SK-N-SH treated with all-trans-retinoic acid at 6 μM for 48 hours (cell line): ENCODE measurements around the gene APOB.
A peak's percentile ranks its signal among the peaks of the same experiment; 100 is the strongest.

Experiments used
- ATAC-seq: fragments of 200-7000 bp; cut with Tn5 transposase; 3 replicates; pipeline ENCODE4 v1.9.1; 2020; ENCODE audit warnings: mild to moderate bottlenecking, moderate library complexity
- ARNTL ChIP-seq: fragments of 450-650 bp; formaldehyde crosslinking; IDR thresholded peaks from 2 replicates; pipeline ENCODE4 v1.5.0; 2020; ENCODE audit warnings: low read depth, mild to moderate bottlenecking, moderate library complexity, borderline replicate concordance
- BACH2 ChIP-seq: fragments of 250-450 bp; sonication (Bioruptor Pico); IDR thresholded peaks from 2 replicates; pipeline ENCODE4 v1.9.0; 2021; ENCODE audit warnings: mild to moderate bottlenecking, borderline replicate concordance
- CSDC2 ChIP-seq: fragments of 250-450 bp; sonication (Bioruptor Pico); IDR thresholded peaks from 2 replicates; pipeline ENCODE4 v1.5.0; 2020; ENCODE audit warnings: mild to moderate bottlenecking, moderate library complexity
- ESRRG ChIP-seq: fragments of 250-450 bp; sonication (Bioruptor Pico); IDR thresholded peaks from 2 replicates; pipeline ENCODE4 v1.6.1; 2021; ENCODE audit warnings: mild to moderate bottlenecking
- GLIS3 ChIP-seq: fragments of 250-450 bp; sonication (Bioruptor Pico); IDR thresholded peaks from 2 replicates; pipeline ENCODE4 v1.5.0; 2020; ENCODE audit warnings: mild to moderate bottlenecking, moderate library complexity
- OSR1 ChIP-seq: fragments of 250-450 bp; sonication (Bioruptor Pico); IDR thresholded peaks from 2 replicates; pipeline ENCODE4 v1.8.0; 2022; ENCODE audit warnings: moderate library complexity, mild to moderate bottlenecking, inconsistent platforms
- PPARA ChIP-seq: fragments of 250-450 bp; sonication (Bioruptor Pico); IDR thresholded peaks from 2 replicates; pipeline ENCODE4 v1.5.0; 2020; ENCODE audit warnings: mild to moderate bottlenecking, borderline replicate concordance
- RARB ChIP-seq: fragments of 250-450 bp; sonication (Bioruptor Pico); IDR thresholded peaks from 2 replicates; pipeline ENCODE4 v1.8.0; 2021; ENCODE audit warnings: mild to moderate bottlenecking, moderate library complexity
- SNAI2 ChIP-seq: fragments of 250-450 bp; sonication (Bioruptor Pico); IDR thresholded peaks from 2 replicates; pipeline ENCODE4 v1.5.0; 2020; ENCODE audit warnings: mild to moderate bottlenecking, moderate library complexity
- TCF4 ChIP-seq: fragments of 250-450 bp; sonication (Bioruptor Pico); IDR thresholded peaks from 2 replicates; pipeline ENCODE4 v1.8.0; 2021; ENCODE audit warnings: mild to moderate bottlenecking, moderate library complexity, borderline replicate concordance
- TOX ChIP-seq: fragments of 250-450 bp; sonication (Bioruptor Pico); IDR thresholded peaks from 2 replicates; pipeline ENCODE4 v1.8.0; 2021; ENCODE audit warnings: mild to moderate bottlenecking, moderate library complexity, borderline replicate concordance
- ZC3H10 ChIP-seq: fragments of 250-450 bp; sonication (Bioruptor Pico); IDR thresholded peaks from 2 replicates; pipeline ENCODE4 v1.5.1; 2021; ENCODE audit warnings: mild to moderate bottlenecking, moderate library complexity
- ZFP3 ChIP-seq: fragments of 250-450 bp; sonication (Bioruptor Pico); IDR thresholded peaks from 2 replicates; pipeline ENCODE4 v1.5.0; 2020; ENCODE audit warnings: mild to moderate bottlenecking, moderate library complexity
- ZNF565 ChIP-seq: fragments of 450-650 bp; formaldehyde crosslinking; conservative IDR thresholded peaks from 2 replicates; pipeline ENCODE4 v1.5.0; 2020; ENCODE audit warnings: low read depth, mild to moderate bottlenecking, moderate library complexity
- ZNF70 ChIP-seq: fragments of 450-650 bp; formaldehyde crosslinking; IDR thresholded peaks from 2 replicates; pipeline ENCODE4 v1.5.0; 2020; ENCODE audit warnings: mild to moderate bottlenecking, moderate library complexity
- TF ChIP-seq, protein P1 (sequence below): fragments of 250-450 bp; sonication (Bioruptor Pico); IDR thresholded peaks from 2 replicates; pipeline ENCODE4 v1.5.1; 2020; ENCODE audit warnings: low read depth, mild to moderate bottlenecking, moderate library complexity
- TF ChIP-seq, protein P2 (sequence below): fragments of 250-450 bp; sonication (Bioruptor Pico); IDR thresholded peaks from 2 replicates; pipeline ENCODE4 v1.5.0; 2020; ENCODE audit warnings: mild to moderate bottlenecking, moderate library complexity
- TF ChIP-seq, protein P3 (sequence below): fragments of 250-450 bp; sonication (Bioruptor Pico); IDR thresholded peaks from 2 replicates; pipeline ENCODE4 v1.8.0; 2020; ENCODE audit warnings: mild to moderate bottlenecking, moderate library complexity, borderline replicate concordance

Gene APOB

DNA sequence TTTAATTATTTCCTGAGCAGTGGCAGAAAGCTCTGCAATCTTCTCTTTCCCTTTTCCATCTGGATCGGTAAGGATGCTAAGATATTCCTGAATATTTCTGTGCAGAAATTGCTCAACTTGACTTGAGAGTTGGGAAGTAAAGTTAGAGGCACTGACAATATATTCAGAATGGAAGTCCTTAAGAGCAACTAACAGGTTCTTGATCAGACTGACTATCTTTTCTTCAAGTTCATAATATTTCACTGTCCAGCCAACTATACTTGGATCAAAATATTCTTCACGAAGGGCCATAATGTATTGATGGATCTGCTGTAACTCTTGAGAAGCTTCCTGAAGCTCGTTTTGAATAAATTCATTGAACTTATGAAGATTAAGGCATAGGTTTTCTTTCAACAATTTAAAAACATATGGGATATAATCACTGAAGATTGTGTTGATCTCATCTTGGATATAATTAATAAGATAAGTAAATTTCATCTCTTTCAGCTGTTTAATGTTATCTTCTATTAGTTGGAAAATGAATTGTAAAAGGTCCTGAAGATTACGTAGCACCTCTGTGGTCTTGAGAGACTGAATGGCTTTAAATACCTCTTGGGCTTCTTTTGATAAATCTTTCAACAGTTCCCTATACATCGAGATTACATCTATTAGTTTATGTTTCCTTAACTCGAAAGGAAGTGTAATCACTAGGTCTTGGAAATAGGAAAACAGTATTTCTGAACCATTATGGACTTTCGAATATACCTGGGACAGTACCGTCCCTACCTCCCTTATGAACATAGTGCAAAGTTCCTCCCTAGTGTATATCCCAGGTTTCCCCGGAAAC is 41.7 kb downstream of the APOB start:
- TF ChIP-seq, protein P1, sequence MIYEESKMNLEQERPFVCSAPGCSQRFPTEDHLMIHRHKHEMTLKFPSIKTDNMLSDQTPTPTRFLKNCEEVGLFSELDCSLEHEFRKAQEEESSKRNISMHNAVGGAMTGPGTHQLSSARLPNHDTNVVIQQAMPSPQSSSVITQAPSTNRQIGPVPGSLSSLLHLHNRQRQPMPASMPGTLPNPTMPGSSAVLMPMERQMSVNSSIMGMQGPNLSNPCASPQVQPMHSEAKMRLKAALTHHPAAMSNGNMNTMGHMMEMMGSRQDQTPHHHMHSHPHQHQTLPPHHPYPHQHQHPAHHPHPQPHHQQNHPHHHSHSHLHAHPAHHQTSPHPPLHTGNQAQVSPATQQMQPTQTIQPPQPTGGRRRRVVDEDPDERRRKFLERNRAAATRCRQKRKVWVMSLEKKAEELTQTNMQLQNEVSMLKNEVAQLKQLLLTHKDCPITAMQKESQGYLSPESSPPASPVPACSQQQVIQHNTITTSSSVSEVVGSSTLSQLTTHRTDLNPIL (CRISPR knock-in tag) = no peak
- TF ChIP-seq, protein P2, sequence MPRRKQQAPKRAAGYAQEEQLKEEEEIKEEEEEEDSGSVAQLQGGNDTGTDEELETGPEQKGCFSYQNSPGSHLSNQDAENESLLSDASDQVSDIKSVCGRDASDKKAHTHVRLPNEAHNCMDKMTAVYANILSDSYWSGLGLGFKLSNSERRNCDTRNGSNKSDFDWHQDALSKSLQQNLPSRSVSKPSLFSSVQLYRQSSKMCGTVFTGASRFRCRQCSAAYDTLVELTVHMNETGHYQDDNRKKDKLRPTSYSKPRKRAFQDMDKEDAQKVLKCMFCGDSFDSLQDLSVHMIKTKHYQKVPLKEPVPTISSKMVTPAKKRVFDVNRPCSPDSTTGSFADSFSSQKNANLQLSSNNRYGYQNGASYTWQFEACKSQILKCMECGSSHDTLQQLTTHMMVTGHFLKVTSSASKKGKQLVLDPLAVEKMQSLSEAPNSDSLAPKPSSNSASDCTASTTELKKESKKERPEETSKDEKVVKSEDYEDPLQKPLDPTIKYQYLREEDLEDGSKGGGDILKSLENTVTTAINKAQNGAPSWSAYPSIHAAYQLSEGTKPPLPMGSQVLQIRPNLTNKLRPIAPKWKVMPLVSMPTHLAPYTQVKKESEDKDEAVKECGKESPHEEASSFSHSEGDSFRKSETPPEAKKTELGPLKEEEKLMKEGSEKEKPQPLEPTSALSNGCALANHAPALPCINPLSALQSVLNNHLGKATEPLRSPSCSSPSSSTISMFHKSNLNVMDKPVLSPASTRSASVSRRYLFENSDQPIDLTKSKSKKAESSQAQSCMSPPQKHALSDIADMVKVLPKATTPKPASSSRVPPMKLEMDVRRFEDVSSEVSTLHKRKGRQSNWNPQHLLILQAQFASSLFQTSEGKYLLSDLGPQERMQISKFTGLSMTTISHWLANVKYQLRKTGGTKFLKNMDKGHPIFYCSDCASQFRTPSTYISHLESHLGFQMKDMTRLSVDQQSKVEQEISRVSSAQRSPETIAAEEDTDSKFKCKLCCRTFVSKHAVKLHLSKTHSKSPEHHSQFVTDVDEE (CRISPR knock-in tag) = no peak
- no peak for TF ChIP-seq ARNTL (CRISPR knock-in tag)
- no peak for TF ChIP-seq TCF4
- TF ChIP-seq SNAI2 (CRISPR knock-in tag) = no peak
- TF ChIP-seq GLIS3 (CRISPR knock-in tag) = no peak
- no peak for TF ChIP-seq ZFP3 (CRISPR knock-in tag)
- no peak for TF ChIP-seq RARB (CRISPR knock-in tag)
- no peak for TF ChIP-seq ZNF70 (CRISPR knock-in tag)
- TF ChIP-seq BACH2 (CRISPR knock-in tag) = no peak

DNA sequence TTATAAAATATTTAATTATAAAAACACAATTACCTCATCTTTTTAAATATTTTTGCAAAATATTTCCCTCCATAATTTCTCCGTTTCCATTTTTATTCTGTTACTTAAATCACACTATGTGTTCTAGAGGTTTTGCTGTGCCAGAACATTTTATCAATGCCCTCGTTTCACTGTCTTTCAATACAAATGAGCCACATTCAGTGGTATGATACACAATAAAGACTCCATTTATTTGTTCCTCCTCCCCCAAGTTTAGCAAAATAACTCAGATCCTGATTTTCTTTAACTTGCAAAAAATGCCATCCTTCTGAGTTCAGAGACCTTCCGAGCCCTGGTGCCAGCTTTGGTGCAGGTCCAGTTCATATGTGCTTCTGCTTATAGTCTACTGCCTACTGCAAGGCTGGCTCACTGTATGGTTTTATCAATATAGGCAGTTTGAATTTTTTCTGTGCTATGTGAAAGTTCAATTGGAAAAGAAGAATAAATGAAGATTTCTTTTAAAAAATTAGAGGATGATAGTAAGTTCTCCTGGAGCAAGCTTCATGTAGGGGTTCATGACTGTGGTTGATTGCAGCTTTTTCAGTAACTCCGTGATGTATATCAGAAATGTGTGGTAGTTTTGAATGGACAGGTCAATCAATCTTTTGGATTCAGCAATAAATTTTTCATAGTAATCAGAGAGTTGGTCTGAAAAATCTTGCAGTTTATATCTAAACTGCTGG is 42.5 kb downstream of the APOB start:
- TF ChIP-seq TOX (no peak), PPARA (CRISPR knock-in tag) (no peak), ZNF565 (CRISPR knock-in tag) (no peak), TCF4 (no peak), OSR1 (CRISPR knock-in tag) (no peak)
- TF ChIP-seq, protein P3, sequence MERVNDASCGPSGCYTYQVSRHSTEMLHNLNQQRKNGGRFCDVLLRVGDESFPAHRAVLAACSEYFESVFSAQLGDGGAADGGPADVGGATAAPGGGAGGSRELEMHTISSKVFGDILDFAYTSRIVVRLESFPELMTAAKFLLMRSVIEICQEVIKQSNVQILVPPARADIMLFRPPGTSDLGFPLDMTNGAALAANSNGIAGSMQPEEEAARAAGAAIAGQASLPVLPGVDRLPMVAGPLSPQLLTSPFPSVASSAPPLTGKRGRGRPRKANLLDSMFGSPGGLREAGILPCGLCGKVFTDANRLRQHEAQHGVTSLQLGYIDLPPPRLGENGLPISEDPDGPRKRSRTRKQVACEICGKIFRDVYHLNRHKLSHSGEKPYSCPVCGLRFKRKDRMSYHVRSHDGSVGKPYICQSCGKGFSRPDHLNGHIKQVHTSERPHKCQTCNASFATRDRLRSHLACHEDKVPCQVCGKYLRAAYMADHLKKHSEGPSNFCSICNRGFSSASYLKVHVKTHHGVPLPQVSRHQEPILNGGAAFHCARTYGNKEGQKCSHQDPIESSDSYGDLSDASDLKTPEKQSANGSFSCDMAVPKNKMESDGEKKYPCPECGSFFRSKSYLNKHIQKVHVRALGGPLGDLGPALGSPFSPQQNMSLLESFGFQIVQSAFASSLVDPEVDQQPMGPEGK (CRISPR knock-in tag) = no peak
- peak; percentile 31; the same call in 1 of the 3 replicates for ATAC-seq

More for the DNA sequence above, 41.7 kb downstream of the APOB start:
- no peak for ATAC-seq

DNA sequence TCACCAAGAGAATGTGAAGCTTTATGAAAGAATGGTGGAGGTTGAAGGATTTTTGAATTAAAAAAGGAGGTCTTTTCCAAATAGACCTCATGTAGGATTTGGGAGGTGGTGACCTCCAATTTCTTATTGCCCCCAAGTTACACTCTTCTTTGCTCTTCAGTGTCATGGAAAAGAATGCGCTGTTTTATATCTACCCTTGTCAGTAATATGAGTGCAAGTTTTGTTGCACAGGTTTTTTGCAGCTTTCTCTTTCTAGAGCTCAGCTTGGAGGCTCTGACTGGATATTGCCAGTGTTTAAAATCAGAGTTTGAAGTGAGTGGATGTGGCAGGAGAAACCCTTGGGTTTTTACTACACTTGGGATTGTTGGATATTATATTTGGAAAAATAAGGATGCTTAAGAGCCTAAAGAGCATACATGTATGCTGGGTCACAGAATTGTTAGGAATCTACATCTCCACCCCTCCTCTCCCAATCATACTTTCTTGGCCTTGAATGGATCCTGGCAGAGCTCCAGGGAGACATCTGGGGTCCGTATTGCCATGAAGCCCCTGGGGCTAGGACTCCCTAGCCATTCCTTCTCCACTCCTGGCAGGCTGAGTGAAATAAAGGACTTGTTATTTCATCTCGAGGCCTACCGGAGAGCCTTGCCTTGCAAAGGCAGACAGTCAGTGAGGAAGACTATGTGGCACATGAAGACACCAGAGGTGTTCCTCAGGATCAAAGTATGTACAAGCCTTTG is 43.8 kb downstream of the APOB start:
- peak; percentile 61; the same call in 2 of the 3 replicates for ATAC-seq
- 0 out of 2 replicates have a peak, but pooled peaks have one; percentile 16 for TF ChIP-seq TCF4
- no peak for TF ChIP-seq GLIS3 (CRISPR knock-in tag)

DNA sequence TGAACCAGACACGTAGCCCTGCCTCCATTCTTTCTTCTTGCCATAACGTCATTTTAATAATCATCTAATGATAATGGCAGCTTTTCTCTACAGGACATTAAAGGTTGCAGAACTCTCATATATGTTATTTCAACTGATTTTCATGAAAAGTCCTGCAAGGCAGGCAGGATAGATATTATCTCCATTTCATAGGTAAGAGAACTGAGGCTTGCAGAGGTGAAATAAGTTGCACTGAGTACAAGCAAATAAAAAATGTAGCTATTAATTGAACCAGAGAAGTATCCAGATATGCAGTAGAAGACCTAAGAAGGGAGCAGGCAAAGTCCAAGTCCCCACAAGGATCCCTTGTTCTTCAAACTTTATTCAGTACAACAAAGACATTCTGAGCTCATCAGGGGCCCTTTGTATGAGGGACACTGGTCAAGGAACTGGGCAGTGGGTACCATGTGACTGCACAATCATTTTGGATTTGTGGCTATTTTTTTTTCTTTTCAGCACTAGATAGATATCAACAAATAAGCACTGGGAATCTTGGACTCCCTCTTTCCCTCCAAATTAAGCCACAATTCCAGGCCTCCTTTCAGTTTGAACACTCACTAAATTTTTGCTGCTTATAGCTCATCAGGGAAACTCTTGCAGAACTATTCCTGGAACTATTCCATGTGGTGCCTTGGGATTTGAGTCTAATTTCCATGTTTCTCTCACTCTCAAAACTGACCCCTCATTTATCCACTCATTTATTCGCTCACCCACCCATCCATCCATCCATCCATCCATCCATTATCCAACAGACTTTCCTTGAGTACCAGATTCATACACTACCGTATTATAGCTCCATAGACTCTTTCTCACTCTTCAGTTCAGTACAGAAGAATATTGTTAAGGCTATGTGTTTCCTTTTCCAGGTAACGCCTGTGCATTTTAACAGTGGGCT is 44.6 kb downstream of the APOB start:
- no peak for ATAC-seq
- TF ChIP-seq ZNF565 (CRISPR knock-in tag) (no peak), RARB (CRISPR knock-in tag) (no peak), ZNF70 (CRISPR knock-in tag) (no peak), BACH2 (CRISPR knock-in tag) (no peak), TOX (no peak), ZC3H10 (CRISPR knock-in tag) (no peak), CSDC2 (no peak), ZFP3 (CRISPR knock-in tag) (no peak), ESRRG (CRISPR knock-in tag) (no peak)
- TF ChIP-seq, protein P1 (CRISPR knock-in tag) = no peak
